ENCODE results near the gene NKG7.

DNA sequence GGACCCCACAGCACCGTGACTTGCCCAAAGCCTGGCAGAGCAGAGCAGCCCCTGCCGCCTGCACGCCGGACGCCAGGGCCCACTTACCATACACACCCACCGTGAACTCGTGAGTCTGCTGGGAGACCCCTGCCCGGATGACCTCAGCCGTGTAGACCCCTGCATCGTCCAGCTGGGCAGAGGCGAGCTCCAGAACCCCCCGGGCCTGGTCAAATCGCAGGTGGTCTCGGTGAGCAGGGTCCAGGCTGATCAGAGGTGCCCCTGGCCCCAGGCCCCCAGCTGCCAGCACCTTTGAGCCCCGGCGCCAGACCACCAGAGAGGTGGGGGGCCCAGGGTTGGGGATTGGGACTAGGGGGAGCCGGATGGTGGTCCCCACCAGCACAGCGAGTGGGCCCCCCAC, 31.4 kb downstream of the NKG7 start:
- TF ChIP-seq, protein P1, sequence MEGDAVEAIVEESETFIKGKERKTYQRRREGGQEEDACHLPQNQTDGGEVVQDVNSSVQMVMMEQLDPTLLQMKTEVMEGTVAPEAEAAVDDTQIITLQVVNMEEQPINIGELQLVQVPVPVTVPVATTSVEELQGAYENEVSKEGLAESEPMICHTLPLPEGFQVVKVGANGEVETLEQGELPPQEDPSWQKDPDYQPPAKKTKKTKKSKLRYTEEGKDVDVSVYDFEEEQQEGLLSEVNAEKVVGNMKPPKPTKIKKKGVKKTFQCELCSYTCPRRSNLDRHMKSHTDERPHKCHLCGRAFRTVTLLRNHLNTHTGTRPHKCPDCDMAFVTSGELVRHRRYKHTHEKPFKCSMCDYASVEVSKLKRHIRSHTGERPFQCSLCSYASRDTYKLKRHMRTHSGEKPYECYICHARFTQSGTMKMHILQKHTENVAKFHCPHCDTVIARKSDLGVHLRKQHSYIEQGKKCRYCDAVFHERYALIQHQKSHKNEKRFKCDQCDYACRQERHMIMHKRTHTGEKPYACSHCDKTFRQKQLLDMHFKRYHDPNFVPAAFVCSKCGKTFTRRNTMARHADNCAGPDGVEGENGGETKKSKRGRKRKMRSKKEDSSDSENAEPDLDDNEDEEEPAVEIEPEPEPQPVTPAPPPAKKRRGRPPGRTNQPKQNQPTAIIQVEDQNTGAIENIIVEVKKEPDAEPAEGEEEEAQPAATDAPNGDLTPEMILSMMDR (conservative IDR thresholded peaks at IDR 0.05; ENCODE audit: low read depth, low read length), result no peak
- no peak for TF ChIP-seq EZH2 (IDR thresholded peaks at IDR 0.05; ENCODE audit: low read length, unreplicated experiment)

Measured in PC-3 (cell line).